Measurements from ENCODE around the gene SHISA9. TPM values are rescaled to one million over a fixed set of nuclear protein-coding genes. Genes with fewer than 3 reads are reported as not detected.

Gene SHISA9
- total RNA-seq, 2 donors from 2014 or later: 0.41 to 0.47 TPM

DNA sequence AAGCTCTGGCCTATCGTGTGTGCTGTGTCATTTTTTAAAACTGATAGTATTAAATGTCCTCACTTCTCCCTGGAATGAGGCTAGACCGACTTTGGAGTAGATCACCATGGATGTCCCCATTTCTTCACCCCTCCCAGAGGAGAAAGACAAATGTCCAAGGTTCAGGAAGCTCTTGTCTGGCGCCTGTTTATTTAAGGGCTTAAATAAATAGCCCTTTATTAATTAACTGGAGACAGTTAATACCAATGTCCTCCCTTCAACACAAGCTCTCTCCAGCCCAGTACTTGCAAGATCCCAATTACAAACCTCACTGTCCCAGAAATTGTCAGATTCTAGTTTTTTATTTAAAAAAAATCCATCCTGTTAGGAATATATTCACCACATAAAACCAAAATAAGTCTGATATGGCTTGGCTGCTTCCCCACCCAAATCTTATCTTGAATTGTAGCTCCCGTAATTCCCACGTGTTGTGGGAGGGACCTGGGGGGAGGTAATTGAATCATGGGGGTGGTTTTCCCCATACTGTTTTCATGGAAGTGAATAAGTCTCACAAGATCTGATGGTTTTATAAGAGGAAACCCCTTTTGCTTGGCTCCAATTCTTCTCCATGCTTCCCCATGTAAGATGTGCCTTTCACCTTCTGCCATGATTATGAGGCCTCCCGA is 344.4 kb downstream of the SHISA9 start:
- Histone ChIP-seq H3K4me3 (no peak overlapping the region), H3K27ac (no peak overlapping the region), H3K9me3 (no peaks in the 10 kb centered on the region), H3K27me3 (no peaks in the 10 kb centered on the region), H3K4me1 (no peaks in the 10 kb centered on the region), H3K36me3 (no peaks in the 10 kb centered on the region)
- TF ChIP-seq, protein P1, sequence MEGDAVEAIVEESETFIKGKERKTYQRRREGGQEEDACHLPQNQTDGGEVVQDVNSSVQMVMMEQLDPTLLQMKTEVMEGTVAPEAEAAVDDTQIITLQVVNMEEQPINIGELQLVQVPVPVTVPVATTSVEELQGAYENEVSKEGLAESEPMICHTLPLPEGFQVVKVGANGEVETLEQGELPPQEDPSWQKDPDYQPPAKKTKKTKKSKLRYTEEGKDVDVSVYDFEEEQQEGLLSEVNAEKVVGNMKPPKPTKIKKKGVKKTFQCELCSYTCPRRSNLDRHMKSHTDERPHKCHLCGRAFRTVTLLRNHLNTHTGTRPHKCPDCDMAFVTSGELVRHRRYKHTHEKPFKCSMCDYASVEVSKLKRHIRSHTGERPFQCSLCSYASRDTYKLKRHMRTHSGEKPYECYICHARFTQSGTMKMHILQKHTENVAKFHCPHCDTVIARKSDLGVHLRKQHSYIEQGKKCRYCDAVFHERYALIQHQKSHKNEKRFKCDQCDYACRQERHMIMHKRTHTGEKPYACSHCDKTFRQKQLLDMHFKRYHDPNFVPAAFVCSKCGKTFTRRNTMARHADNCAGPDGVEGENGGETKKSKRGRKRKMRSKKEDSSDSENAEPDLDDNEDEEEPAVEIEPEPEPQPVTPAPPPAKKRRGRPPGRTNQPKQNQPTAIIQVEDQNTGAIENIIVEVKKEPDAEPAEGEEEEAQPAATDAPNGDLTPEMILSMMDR (IDR thresholded peaks at IDR 0.05): no peak
- DNase-seq (ENCODE audit: low spot score): no peak

DNA sequence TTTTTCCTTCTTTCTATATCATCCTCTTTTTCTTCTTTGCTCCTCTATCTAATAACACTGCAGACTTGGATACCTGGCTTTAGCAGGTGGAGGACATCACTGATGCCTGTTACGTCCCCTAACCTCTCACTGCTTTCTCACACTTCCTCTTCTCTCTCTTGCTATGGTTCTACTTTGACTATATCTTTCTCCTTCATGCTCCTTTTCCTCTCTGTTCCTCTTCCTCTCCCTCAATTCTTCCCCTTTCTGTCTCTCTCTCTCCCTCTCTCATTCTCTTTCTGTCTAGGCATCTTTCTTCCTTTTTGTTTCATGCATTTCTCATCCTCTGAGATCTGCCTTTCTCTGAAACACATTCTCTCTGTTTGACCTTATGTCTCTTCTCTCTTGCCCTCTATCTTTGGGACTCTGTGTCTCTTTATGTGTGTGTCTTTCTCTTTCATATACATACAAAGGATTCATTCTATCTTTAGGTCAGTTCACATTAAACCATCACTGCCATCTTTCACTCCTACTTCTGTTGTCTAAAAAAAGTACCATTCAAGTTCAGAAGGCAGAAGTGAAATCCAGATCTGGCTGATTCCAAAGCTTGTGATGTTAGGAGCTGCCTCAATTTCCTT is 353.7 kb downstream of the SHISA9 start:
- no peak for DNase-seq (ENCODE audit: low spot score)
- Histone ChIP-seq H3K27me3 (no peaks in the 10 kb centered on the region), H3K4me1 (no peaks in the 10 kb centered on the region), H3K9me3 (no peaks in the 10 kb centered on the region), H3K27ac (no peak overlapping the region), H3K4me3 (no peak overlapping the region), H3K36me3 (no peaks in the 10 kb centered on the region)
- TF ChIP-seq, protein P1 (IDR thresholded peaks at IDR 0.05): no peak

DNA sequence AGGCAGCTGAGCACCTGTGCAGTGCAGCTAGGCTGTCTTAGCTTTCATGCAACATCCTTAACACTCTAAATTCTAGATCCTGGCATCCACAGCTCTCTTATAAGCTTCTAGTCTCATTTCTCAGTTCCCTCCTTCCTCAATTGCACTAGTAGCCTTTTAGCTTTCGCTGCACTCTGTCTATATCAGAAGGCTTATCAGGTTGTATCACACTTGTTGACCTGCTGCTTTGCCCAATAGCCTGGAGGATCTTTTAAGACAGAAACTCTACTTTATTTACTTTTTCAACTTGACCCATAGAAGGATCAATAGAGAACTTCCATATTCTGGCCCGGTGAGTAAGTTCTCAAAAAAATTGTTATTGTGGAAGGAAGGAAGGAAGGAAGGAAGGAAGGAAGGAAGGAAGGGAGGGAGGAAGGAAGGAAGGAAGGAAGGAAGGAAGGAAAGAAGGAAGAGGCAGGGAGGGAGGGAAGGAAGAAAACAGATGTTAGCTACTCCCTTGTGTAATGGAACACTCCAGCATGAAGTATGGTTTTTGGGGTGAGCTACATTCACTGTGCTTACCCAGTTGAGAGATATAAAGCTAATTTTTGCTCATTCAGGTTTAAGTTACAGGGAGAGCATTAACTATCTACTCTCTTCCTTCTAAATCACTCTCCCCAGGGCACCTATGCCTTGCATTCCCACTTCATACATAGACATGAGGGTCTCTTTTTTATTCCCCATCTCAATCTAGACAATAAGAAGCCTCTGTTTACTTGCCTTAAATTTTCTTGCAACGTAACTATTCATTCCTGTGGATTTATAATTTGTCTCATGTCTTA is 361.1 kb downstream of the SHISA9 start:
- TF ChIP-seq, protein P1 (IDR thresholded peaks at IDR 0.05): no peak
- no peaks in the 10 kb centered on the region for H3K4me1 ChIP-seq
- no peak for DNase-seq (ENCODE audit: low spot score)
- H3K27me3 ChIP-seq: no peaks in the 10 kb centered on the region
- H3K9me3 ChIP-seq: no peaks in the 10 kb centered on the region
- no peak overlapping the region for H3K4me3 ChIP-seq
- H3K36me3 ChIP-seq: no peaks in the 10 kb centered on the region
- H3K27ac ChIP-seq: no peak overlapping the region

DNA sequence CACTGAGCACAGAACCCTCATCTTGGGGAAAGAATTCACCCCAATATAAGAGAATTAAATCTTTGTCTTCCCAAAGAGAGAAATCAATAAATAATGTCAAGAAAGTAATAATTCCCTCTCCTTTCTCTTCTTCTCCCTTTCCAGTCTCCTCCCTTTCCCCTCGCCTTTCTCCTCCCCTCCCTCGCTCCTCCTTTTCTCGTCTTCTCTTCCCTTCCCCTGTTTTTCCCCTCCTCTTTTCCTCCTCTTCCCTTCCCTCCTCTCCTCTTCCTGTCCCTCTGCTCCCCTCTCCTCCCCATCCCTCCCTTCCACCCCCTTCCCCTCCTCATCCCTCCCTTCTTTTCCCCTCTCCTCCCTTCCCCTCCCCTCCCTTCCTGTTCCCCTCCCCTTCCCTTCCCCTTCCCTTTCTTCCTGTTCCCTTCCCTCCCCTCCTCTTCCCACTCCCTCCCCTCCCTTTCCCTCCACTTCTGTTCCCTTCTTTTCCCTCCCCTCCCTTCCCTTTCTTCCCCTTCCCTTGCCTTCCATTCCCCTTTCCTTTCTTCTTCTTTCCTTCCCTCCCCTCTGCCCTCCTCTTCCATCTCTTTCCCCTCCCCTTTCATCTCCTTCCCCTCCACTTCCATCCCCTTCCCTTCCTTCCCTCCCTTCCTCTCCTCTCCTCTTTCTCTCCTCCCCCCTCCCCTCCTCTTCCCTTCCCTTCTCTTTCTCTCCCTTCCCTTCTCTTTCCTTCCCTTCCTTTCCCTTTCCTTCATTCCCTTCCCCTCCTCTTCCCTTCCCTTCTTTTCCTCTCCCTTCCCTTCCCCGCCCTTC is 363.6 kb downstream of the SHISA9 start:
- no peaks in the 10 kb centered on the region for H3K36me3 ChIP-seq
- no peaks in the 10 kb centered on the region for H3K9me3 ChIP-seq
- no peaks in the 10 kb centered on the region for H3K27me3 ChIP-seq
- TF ChIP-seq, protein P1 (IDR thresholded peaks at IDR 0.05): no peak
- H3K4me1 ChIP-seq: no peaks in the 10 kb centered on the region
- H3K27ac ChIP-seq: no peak overlapping the region
- DNase-seq (ENCODE audit: low spot score): no peak
- no peak overlapping the region for H3K4me3 ChIP-seq

DNA sequence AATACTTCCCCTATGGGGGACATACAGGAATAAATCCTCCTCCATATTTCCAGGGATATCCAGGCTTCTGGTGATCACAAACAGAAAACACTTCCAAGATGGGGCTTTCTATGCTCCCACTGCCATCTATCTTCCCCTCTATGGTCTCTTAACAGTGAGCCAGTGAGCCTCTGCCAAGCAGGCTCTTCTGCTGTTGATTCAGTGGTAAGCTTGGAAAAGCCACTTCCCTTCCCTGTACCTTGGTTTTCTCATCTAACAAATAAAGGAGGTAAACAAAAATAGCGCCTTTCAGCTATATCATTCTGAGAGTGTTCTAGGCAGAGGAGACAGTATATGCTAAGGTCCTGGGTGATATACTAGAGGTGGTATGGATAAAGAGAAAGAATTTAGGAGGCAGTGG is 368.0 kb downstream of the SHISA9 start:
- no peak overlapping the region for H3K4me3 ChIP-seq
- H3K27ac ChIP-seq: no peak overlapping the region
- H3K36me3 ChIP-seq: no peaks in the 10 kb centered on the region
- DNase-seq (ENCODE audit: low spot score): no peak
- H3K4me1 ChIP-seq: no peaks in the 10 kb centered on the region
- H3K9me3 ChIP-seq: no peaks in the 10 kb centered on the region
- TF ChIP-seq, protein P1 (IDR thresholded peaks at IDR 0.05): no peak
- no peaks in the 10 kb centered on the region for H3K27me3 ChIP-seq
